CD4-positive, alpha-beta T cell treated with Interleukin-2 at 100 ng/mL for 4 hours (primary cell): Measurements from ENCODE around the gene LITAFD.
"Not testable (repeated sequence)": the region's sequence is repeated elsewhere in the genome, so short reads cannot be mapped to it uniquely, and the experiment has no call there.

Experiments
- DNase-seq: peaks from one replicate; pipeline ENCODE4 v3.0.0-alpha.2; 2020; ENCODE audit warnings: low spot score

Gene LITAFD

DNA sequence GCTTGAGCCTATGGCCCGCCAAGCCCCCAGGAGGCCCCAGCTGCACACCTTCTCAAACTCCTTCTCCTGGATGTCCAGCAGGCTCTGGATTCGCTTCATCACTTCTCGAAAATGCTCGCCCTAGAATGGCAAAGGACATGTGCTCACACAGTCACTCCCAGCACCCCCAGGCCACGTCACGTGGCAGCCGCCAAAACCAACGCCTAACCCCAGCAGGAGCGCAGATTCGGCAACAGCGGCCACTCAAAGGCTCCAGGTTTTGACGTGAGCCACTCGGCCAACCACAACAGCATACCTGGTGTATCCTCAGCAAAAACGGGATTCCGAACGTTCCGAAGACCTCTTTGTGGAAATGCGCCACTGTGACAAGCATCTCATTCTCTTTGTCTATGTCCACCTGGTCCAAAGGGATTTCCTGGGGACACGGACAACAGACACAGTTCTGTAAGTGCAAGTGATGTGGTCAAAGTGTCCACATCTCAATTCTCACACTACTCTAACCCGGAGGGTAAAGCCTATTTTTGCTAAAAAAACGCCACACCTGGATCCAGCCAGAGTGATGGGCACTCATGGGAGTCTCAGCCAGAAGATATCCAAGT is 12.7 kb downstream of the LITAFD start:
- no peak for DNase-seq

DNA sequence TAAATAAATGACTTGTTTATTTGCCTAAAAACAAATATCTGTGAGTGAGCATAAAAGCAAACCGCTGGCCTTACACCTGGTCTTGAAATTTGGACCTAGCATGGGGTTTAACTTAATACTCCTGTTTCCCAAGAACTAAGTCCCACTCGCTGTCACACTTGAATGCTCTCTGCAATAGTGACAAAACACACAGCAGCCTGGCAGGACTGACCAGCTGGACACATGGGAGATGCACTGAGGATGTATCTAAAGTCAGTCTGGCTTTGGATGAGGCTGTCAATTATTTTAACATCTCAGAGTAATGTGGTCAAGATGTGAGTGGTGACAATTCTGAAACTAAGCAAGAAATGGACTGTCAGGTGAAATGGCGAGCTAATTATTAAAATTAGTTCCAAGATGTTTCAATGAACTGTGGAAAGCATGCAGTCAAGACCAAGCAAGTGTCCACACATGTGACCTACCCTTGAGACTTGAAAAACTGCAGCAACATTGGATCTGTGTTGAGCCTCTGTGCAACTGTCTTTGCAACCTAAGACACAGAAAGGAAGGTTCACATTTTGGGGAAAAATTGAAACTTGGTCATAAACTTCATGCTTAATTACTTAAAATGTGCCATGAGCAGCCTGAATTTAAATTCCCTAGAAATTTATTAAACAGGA is 16.6 kb downstream of the LITAFD start:
- no peak for DNase-seq

DNA sequence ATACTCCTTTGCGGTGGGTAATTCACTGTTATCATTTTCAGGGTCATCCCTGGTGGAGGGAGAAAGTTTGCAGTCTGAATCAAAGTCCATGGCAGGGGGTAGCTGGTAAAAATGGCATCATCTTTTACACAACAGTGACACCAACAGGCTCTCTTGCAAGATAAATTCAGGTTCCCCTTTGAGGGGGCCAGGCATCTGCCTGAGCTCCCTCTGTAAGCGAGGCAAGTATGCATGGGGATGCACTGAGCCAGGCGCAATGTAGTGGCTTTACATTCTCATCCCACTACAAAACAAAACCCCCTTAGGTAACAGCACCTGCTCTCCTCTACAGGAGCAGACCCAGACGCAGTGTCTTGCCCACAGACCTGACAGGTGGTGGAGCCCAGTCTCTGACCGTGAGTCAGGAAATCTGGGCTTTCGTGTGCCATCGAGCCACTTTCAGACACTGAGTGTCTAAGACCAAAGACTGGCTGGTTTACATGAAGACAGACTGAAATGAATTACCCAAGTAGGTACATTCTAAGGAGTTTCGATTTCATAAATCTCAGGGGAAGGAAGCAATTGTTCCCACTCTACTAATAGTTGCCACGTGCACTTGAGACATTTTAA is 17.7 kb downstream of the LITAFD start:
- no peak for DNase-seq

DNA sequence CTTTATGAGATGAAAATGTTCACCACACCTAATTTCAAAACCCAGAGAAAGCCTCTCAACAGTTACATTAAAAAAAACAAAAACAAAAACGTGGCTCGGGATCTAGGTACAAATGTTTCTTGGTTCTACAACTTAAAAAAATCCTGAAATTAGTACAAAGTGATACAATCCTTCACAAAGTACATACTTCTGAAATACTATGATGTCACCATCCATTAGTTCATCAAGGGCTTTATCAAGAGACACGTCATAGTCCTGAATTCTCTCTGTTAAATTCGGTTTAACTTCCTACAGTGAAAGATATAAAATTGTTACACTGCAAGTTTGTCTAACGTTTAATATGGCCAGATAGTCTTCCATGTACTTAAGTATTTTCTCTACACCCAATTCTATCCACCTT is 18.2 kb downstream of the LITAFD start:
- no peak for DNase-seq

DNA sequence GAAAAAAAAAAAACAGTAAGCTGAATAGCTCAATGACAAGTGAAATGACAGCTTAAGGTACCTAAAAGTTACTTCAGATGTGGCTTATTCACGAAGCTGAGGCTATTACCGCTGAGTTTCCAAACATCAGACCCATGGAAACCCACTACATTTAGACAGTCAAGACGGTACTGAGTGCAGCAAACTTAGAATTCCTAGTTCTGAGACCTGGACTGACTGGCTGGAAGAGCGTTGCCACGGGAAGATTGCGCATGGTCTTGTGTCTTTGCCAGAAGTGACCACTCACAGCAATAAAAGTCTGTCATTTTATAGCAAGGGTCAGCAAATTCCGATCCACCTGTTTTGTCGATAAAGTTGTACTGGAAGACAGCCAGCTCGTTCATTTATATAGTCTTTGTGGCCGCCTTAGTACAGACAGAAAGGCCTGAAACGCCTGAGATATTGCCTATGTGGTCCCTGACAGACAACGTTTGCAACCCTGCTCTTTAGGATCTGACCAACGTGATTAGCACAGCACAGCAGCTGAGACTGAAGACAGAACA is 19.2 kb downstream of the LITAFD start:
- no peak for DNase-seq

DNA sequence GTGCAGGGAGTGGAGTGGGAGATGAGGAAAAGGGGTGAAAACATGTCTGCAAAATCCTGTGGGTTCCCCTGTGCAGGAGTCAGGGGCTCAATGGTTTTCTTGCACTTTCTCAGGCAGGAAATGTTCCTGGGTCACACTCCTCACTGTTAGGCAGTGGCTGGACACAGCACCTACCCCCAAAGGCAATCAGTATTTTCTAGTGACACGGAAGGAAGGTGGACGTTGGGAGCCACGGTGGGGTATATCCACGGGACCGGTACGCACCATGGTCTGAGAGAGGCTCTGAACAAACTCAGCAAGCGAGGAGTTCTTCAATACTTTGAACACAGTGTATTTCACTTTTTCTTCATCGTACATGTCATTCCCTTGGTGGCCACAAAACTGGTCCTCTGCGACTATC is 20.9 kb downstream of the LITAFD start:
- no peak for DNase-seq

DNA sequence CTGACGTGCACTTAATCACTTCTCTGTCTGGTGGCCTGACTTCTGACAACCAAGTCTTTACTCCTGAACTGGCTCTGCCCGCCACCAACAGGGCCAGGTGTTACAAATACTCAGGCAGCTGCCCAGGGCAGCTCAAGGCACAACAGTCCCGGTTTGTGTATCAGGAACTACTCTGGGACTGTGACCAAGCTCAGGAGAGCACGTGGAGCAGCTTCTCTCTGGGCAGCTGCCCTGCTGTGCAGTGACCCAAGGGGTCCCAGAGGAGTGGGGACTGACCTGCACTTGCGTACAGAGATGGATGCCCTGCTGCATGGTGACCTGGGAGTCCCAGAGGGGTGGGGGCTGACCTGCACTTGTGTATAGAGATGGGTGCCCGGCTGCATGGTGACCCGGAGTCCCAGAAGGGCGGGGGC is 21.9 kb downstream of the LITAFD start:
- DNase-seq = no peak

DNA sequence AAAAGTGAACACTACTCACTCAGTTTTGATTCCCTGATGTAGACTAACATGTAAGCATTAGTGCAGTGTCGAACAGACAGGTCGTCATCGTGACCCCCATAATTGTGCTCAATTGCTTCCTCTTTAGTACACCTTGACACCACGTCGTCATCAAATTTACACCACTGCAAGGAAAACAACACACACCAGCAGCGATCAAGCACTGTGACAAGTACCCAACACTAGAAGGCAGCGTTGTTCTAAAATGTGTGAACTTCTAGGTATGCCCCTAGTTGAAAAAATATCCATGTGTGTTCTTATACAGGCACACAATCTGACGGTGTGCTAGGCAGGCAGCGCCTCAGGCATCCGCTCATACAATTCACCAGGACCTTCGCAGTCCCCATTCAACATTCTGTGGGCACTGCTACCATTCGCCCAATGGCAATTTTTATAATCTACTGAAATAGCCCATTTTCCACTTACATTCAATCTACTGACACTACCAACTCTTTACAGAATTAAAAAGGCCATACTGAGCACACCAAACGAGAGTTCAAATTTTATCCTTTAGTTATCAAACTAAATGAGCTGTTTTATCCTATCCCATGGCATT is 23.1 kb downstream of the LITAFD start:
- peak; percentile 31 for DNase-seq

DNA sequence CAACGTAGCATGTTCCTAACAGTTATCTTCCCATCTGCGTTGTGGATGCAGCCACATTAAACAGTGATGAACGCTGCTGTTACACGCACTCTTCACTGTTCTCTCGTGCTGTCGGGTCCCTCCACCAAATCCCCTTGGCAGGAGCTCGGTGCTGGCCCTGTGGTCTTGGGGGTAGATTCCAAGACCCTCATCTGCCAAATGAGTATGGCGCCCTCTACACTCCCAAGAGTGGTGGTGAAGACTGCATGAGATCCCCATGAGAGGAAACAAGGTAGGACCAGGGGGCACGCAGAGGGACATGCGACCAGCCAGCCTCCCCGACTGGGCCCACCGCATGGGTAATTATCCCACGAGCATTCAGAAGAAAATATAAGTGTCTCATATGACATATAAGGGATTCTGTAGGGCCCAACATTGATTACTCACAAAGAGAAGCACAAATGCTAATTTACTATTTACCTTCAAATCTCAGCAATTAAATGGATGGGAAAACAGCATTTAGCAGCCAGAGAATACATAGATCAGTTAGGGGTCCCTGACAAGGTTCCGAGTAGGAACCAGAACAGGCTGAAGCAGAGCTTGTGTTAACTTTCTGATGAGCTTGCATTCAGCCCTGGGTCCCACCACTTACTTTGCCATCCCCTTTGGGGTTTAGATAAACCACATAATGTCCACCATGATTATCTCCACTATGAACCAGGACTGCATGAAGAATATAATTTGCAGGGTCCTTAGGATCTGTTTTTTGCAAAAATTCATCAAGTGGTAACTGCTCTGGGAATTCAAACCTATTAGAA is 23.8 kb downstream of the LITAFD start:
- DNase-seq = no peak

DNA sequence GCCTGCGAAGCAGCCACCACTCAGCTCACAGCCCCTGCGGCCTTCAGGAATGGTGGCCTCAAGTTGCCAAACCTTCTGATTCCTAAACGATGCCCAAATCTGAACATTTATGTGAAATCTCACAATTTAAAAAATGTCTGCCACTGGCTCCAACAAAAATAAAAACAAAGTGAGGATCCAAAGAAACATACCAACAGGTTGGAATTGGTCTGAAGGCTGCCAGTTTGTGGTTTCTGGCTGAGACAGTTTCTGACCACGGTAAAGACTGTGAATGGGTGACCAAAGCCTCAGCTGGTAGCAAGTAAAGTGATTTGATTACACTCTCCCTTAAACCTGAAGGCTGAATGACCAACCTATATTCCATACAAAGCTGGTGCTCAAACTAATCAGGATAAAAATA is 24.9 kb downstream of the LITAFD start:
- DNase-seq = no peak

DNA sequence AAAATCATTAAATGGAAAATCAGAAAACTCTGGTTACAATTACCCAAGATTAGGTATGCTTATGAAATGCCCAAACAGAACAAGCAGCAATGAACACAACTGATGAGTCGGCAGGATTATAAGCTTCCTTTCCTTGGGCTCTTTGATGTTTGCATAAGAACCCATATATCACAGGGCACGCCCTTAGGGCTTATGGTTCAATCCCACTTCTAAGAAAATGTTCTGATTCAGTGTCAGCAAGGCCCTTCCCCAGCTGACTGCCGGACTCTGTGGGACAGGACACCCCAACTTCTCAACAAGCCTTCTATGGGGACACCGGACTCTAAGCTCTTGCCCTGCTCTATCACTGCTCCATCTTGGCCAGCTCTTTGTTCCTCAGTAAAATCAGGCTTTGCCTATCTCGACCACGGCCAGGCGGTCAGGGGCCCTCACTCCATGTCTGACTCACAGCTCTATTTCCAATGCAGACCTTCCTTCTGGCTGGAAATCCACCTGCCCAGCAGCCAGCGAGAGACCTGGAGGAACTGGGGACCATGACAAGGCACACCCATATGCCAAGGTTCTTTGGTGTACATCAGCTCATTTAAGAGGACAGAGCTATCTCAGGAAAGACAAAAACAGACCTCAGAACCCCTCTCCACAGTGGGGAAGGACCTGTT is 26.8 kb downstream of the LITAFD start:
- peak; percentile 29 for DNase-seq

DNA sequence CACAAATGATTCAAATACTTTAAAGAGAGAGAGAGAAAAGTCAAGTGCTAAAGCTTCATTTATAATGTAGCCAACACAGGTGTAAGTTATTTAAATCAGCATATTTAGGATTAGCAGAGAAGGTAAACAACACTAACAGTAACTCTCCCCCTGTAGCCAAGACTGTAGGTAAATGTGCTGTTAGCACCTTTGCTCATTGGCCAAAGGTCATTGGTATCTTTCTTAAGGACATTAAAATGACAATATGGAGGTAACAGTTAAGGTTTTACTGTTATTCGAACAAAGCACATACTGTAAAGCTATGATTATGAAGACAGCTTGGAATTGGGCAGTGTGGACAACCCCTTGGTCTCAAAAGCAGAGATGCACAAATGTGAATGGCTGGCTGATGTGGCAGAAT is 28.7 kb downstream of the LITAFD start:
- DNase-seq = no peak

DNA sequence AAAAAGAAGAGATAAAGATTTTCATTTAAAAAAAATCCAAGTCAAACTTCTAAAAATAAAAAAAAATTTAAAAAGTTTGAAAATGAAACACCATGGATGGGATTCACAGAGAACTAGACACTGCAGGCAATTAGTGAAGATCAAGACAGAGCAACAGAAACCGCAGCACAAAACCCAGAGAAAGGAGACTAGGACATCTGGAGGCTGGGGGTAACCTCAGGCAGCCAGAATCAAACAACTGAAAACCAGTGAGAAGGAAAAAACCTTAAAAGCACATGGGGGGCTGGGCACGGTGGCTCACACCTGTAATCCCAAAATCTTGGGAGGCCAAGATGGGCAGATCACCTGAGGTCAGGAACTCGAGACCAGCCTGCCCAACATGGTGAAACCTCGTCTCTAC is 30.6 kb downstream of the LITAFD start:
- DNase-seq = no peak

DNA sequence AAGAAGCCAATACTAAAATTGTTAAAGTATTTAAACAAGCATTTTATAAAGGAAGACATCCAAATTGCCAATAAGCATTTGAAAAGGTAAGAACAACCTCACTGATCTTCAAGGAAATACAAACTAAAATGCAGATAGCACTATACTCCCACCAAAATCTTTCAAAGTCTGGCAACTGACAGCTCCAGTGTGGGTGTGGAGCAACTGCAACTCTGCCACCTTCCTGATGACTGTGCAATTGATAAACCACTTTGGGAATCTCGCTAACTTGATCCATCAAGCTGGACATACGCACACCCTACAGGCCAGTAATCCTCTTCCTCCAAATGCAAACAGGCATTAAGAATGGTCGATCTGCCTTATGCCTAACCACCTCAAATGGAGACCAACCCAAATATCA is 31.9 kb downstream of the LITAFD start:
- no peak for DNase-seq

DNA sequence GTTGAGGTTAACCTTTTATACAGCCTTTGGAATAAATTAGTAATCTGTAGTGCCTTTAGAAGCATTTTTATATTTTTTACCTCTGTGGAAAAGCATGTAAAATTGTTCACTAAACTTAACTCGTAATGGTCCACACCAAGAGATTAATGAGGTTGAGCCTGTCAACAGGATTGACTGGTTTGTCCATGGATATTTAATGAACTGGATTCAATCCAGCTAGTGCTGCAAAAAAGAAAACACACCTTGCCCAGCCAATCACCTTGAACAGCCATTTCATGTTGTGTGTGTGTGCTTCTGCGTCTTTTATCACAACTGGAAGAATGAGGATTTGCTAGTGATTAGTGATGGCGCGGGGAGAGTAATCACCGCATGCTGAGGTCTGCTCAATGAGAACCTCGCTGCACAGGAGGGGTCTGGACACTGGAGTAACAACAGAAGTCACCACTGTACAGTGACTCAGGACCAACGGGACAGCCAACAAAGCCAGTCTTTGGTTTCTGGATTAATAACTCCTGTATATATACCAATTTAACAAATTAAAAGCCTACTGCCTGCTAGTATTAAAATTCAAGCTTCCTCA is 33.7 kb downstream of the LITAFD start:
- DNase-seq = no peak

DNA sequence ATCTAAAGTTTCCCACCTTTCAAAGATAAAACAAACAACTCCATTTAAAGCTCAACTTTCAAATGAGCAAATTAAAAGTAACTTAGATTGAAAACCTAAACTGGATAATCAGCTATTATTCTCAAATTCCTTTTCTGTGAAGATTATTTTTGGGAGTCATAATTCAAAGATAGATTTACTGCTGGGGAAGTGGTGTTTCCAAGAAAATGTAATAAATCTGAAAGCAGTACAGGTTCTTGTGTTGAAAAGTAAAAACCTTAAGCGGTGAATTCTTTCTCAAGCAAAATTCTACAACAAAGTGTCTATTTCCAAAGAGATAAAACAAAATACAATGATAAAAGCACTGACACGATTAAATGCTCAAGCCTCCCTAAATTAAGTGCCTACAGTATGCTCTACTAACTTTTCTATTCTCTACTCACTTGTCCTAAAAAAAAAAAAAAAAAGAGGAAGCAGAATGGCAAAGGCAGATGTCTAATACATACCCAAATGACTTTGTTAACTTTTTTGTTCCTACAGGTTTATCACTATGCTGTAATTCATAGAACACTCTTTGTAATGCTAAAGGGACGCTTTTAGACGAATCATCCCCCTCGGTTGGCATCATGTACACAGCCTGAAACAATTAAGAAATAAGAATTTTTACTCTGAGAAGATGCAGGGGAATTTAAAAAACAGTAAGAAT is 34.5 kb downstream of the LITAFD start:
- no peak for DNase-seq

DNA sequence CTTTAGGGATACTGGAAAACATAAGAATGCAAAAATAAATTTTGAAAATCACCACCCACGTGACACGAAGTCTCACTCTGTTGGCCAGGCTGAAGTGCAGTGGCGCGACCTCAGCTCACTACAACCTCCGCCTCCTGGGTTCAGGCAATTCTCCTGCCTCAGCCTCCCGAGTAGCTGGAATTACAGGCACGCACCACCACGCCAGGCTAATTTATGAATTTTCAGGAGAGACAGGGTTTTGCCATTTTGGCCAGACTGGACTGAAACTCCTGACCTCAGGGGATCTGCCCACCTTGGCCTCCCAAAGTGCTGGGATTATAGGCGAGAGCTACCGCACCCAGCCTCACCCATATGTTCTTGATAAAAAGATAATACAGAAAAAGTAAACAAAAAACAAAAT is 35.2 kb downstream of the LITAFD start:
- DNase-seq = not testable (repeated sequence)

DNA sequence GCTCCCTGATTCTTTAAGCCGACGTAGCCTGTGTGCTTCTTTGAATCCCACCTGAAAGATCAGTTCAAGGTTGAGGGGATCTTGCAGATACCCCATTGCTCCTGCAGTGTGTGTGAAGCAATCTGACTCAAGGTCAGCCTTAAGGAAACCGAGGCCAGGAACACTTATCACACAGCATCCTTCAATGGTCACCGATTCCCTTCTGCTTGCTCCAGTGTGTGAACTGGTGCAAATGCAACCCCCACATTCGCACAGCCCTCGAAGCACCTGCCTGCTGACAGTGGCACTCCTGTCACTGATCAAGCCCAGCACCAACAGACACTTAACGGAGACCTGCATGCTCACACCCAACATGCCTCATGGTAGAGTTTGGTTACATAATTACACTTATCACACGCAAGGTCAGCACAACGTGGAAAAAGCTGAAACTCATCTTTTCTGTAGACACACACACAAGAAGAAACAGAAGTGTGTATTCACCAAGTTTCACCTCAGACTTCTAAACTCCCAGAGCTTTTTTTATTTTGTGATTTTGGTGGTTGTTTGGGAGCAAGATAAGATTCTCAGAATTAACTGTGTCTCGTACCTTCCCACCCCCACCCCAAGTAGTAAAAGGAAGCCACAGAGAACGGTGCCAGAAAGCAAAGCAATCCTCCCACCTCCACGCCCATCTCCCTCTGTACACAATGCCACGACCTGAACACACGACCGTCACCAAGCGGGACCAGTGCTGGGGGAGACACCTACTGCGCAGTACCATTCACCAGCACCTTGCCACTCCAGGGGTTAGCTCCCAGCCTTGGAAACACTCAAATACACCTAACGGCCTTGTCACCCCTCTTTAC is 37.2 kb downstream of the LITAFD start:
- peak; percentile 14 for DNase-seq

DNA sequence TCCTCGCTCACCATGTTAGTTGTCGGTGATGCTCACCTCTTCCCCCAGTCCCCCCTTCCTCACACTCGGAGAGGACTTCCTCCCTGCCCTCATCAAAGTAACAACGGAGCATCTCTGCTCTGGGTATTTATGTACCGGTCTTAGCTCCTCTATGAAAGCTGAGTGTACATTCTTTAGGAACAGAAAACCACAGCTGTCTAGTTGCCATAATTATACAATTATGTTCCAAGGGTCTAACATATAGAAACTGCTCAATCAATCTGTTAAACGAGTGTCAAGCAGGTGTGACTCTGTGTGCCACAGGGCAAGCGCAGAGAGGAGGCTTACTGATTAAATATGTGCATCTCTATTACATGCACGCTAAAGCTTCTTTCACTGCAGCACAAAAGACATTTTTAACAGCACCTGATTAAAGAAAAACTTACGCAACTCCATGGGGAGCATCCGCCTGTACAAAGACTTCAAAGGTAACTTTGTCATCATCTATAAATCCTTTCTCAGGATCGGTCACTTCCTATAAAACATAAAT is 37.8 kb downstream of the LITAFD start:
- no peak for DNase-seq
